ENCODE data around the gene DNAI1.
A peak's percentile ranks its signal among the peaks of the same experiment; 100 is the strongest.
"Not testable (repeated sequence)": the region's sequence is repeated elsewhere in the genome, so short reads cannot be mapped to it uniquely, and the experiment has no call there.

The DNAI1 gene

GRCh38 chr9:34513567-34514214 lies 55.1 kb downstream of the DNAI1 start:
- no peak for DNase-seq (ENCODE audit: low spot score)

GRCh38 chr9:34514401-34514800 lies 55.8 kb downstream of the DNAI1 start:
- DNase-seq (ENCODE audit: low spot score) = no peak

- DNase-seq (ENCODE audit: low spot score) = no peak
Measured at GRCh38 chr9:34514816-34515215, 56.2 kb downstream of the DNAI1 start.

GRCh38 chr9:34515959-34516358 lies 57.4 kb downstream of the DNAI1 start:
- no peak for DNase-seq (ENCODE audit: low spot score)

- no peak for DNase-seq (ENCODE audit: low spot score)
Measured at GRCh38 chr9:34517185-34517584, 58.6 kb downstream of the DNAI1 start.

GRCh38 chr9:34518110-34518616 lies 59.6 kb downstream of the DNAI1 start:
- no peak for DNase-seq (ENCODE audit: low spot score)

GRCh38 chr9:34518896-34519295 lies 60.3 kb downstream of the DNAI1 start:
- no peak for DNase-seq (ENCODE audit: low spot score)

- no peak for DNase-seq (ENCODE audit: low spot score)
Measured at GRCh38 chr9:34519321-34520020, 60.9 kb downstream of the DNAI1 start.

GRCh38 chr9:34520096-34520495 lies 61.5 kb downstream of the DNAI1 start:
- no peak for DNase-seq (ENCODE audit: low spot score)

GRCh38 chr9:34520505-34521385 lies 62.1 kb downstream of the DNAI1 start:
- no peak for DNase-seq (ENCODE audit: low spot score)

GRCh38 chr9:34521406-34522045 lies 62.9 kb downstream of the DNAI1 start:
- DNase-seq (ENCODE audit: low spot score) = no peak

- DNase-seq (ENCODE audit: low spot score) = no peak
Measured at GRCh38 chr9:34522091-34522887, 63.7 kb downstream of the DNAI1 start.

GRCh38 chr9:34522971-34523797 lies 64.6 kb downstream of the DNAI1 start, which contains the start of gene ENHO:
Gene ENHO, minus strand, starts transcription at chr9:34522990. Its CDS starts 1,295 bp downstream, at chr9:34521695.
- peak; percentile 80 for DNase-seq (ENCODE audit: low spot score)

GRCh38 chr9:34524349-34524748 lies 65.7 kb downstream of the DNAI1 start:
- no peak for DNase-seq (ENCODE audit: low spot score)

GRCh38 chr9:34526026-34526425 lies 67.4 kb downstream of the DNAI1 start:
- no peak for DNase-seq (ENCODE audit: low spot score)

GRCh38 chr9:34532041-34532440 lies 73.4 kb downstream of the DNAI1 start:
- DNase-seq (ENCODE audit: low spot score) = not testable (repeated sequence)

GRCh38 chr9:34536685-34537084 lies 78.1 kb downstream of the DNAI1 start:
- DNase-seq (ENCODE audit: low spot score) = no peak

- no peak for DNase-seq (ENCODE audit: low spot score)
Measured at GRCh38 chr9:34540827-34541226, 82.2 kb downstream of the DNAI1 start.

GRCh38 chr9:34541540-34541939 lies 82.9 kb downstream of the DNAI1 start:
- DNase-seq (ENCODE audit: low spot score) = no peak

GRCh38 chr9:34544035-34544434 lies 85.4 kb downstream of the DNAI1 start:
- no peak for DNase-seq (ENCODE audit: low spot score)

All from HuH-7.5 (cell line).